Ovary (tissue), 3 donors: ENCODE measurements around the gene KLHL41.

Experiments
- CTCF ChIP-seq, 3 donors: fragments of 450-650 bp in 2 of 3; fragments of 200-600 bp in 1 of 3; IDR thresholded peaks; one replicate each; pipeline versions ENCODE4 v1.5.1 to v1.8.0; 2016 to 2022; ENCODE audit warnings: antibody characterized with exemption in 3 of 3, mild to moderate bottlenecking in 1 of 3
- EP300 ChIP-seq: sonication (generic); formaldehyde crosslinking; IDR thresholded peaks from one replicate; pipeline ENCODE4 v1.6.1; 2017; ENCODE audit warnings: antibody characterized with exemption
- POLR2A ChIP-seq: fragments of 450-650 bp; IDR thresholded peaks from one replicate; pipeline ENCODE4 v1.6.1; 2017; ENCODE audit warnings: antibody characterized with exemption, mild to moderate bottlenecking, moderate library complexity
- donor health status: DM: no; HTN: no; CAD: no.

- no peak for TF ChIP-seq CTCF (IDR thresholded peaks at IDR 0.05)
- no peak for TF ChIP-seq EP300
- TF ChIP-seq POLR2A, result no peak
Observed at GRCh38 chr2:169561364-169561763, 51.9 kb downstream of the KLHL41 start.
